GM12891 (cell line): Measurements from ENCODE around the gene YIF1A.

Source experiments
- DNase-seq: peaks from one replicate; pipeline ENCODE4 v3.0.0; 2011; ENCODE audit warnings: low spot score; ENCODE audit not compliant: insufficient read length
- FAIRE-seq: peaks from 2 replicates; lab custom pipeline; 2011; peaks lifted over from hg19 to GRCh38; lab: Jason Lieb, UNC
- PAX5 ChIP-seq: IDR thresholded peaks from 2 replicates; pipeline ENCODE4 v1.6.1; 2011; ENCODE audit warnings: low read length, moderate library complexity, mild to moderate bottlenecking; ENCODE audit not compliant: insufficient read depth, severe bottlenecking
- POLR2A ChIP-seq: IDR thresholded peaks from 2 replicates; pipeline ENCODE4 v1.6.1; 2011; ENCODE audit warnings: low read depth, low read length, control low read depth
- POLR2AphosphoS5 ChIP-seq: IDR thresholded peaks from 2 replicates; pipeline ENCODE4 v1.6.1; 2011; ENCODE audit warnings: low read depth, low read length, control low read depth
- POU2F2 ChIP-seq: IDR thresholded peaks from 2 replicates; pipeline ENCODE4 v1.6.1; 2011; ENCODE audit warnings: low read depth, mild to moderate bottlenecking, control low read depth, low read length, moderate library complexity
- SPI1 ChIP-seq: IDR thresholded peaks from 2 replicates; pipeline ENCODE4 v1.6.1; 2011; ENCODE audit warnings: low read depth, low read length, control low read depth
- TAF1 ChIP-seq: IDR thresholded peaks from 2 replicates; pipeline ENCODE4 v1.6.1; 2011; ENCODE audit warnings: low read depth, low read length, control low read depth

Gene YIF1A

DNA sequence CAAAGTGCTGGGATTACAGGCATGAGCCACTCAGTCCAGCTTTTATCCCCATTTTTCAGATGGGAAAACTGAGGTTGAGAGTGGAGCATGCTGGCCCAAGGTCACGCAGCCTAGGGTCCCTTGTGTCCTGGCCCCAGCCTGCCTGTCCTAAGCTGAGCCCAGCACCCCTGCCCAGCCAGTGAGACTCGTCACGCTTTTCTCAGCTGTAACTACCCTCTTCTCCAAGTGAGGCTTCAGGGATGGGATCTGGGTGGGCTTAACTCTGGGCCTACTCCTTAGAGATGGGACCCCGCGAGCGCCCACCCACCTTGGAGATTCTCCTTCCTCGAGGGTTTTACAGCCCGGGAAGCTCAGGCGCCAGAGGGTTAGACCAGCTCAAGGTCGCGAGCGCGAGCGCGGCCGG lies 2.4 kb upstream of the YIF1A start:
- no peak for DNase-seq
- TF ChIP-seq POLR2A (no peak), TAF1 (no peak), POU2F2 (no peak), POLR2AphosphoS5 (no peak), PAX5 (no peak), SPI1 (no peak)
- no peak for FAIRE-seq

DNA sequence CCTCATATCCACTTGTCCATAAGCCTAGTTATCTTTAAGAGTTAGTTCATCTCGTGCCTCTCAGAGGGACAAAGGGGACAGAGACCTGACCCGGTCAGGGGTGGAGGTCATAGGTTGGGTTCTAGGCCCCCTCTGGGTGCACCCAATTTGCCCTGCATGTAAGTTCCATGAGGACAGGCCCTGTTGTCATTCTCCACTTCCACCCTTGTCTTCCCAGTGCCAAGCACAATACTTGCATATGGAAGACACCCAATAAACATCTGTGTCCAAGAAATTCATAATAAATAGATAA lies 1.3 kb upstream of the YIF1A start:
- FAIRE-seq, result no peak
- no peak for DNase-seq
- TF ChIP-seq PAX5, result no peak
- no peak for TF ChIP-seq POLR2AphosphoS5
- TF ChIP-seq TAF1, result no peak
- no peak for TF ChIP-seq POU2F2
- no peak for TF ChIP-seq POLR2A
- no peak for TF ChIP-seq SPI1

DNA sequence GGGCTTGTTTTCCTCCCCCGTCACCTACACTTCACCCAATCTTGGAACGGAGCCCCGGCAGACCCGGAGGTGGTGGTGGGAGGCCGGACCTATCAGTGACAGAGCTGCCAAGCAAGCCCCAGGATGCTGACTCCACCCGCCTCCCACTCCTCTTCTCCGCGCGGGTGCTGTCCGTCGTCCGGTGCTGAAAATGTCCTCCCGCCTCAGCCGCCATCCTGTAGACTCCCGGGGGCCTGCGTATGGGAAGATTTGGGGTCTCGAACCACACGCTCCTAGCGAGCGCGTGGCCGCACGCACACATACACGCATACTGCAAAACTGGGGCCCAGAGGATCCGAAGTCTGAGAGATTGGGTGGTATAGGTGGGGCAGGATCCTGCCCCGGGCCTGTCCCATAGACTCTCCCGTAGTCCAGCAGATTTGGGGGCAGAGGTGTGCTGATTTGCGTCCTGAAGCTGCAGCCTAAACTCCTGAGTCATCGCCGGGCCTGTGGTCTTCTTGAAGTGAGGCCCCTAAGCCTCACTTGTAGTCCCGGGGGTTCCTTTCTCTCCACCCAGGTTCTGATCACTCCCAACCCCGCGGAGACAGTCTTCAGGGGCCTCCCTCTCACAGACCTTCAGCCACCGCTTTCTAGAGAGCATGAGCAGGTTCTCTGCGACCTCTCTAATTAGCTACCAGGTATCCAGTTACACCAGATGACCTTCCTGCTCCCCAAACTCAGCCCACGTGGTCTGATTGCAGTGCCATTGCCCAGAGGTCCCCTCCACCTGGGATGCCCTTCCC lies 796 bp upstream of the YIF1A start:
- no peak for TF ChIP-seq SPI1
- TF ChIP-seq POU2F2, result 0 out of 2 replicates have a peak, but pooled peaks have one; percentile 32
- no peak for FAIRE-seq
- peak; percentile 90 for DNase-seq

DNA sequence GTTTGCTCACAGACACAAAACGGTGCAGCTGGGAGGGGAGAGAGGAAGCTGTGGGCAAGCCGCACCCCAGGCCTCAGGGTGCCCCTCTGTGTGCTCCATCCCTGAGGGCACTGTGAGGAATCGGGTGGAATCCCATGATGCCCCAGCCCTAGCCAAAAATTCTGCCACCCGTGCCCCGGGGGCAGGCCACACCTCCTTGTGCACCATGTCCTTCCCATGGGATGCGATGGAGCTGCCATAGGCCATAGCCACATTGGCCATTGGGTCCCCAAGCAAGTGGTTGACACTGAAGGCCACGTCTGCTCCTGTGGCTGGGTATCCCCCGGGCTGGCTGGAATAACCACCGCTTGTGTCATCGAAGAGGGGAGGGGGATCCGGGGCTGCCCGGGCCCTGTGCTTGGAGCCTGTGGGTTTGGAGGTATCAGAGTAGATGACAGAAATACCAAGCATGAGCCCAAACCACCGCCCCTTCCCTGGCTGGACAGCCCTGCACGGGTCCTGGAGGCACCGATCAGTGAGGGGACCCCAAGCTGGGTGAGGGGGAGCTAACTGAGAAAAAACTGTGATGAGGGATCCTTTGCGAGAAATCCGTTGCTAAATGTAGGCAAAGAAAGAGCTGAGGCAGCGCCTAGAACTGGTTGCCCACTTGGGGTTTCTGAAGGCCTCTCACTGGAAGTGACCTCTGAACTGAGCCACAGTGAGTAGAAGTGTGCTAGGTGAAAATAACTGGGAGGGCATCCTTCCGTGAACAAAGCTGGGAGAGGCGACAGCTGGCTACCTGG lies 863 bp downstream of the YIF1A start:
- TF ChIP-seq PAX5 (no peak), POLR2AphosphoS5 (no peak), TAF1 (no peak), POU2F2 (no peak), POLR2A (0 out of 2 replicates have a peak, but pooled peaks have one; percentile 18), SPI1 (no peak)
- FAIRE-seq, result peak; percentile 76

DNA sequence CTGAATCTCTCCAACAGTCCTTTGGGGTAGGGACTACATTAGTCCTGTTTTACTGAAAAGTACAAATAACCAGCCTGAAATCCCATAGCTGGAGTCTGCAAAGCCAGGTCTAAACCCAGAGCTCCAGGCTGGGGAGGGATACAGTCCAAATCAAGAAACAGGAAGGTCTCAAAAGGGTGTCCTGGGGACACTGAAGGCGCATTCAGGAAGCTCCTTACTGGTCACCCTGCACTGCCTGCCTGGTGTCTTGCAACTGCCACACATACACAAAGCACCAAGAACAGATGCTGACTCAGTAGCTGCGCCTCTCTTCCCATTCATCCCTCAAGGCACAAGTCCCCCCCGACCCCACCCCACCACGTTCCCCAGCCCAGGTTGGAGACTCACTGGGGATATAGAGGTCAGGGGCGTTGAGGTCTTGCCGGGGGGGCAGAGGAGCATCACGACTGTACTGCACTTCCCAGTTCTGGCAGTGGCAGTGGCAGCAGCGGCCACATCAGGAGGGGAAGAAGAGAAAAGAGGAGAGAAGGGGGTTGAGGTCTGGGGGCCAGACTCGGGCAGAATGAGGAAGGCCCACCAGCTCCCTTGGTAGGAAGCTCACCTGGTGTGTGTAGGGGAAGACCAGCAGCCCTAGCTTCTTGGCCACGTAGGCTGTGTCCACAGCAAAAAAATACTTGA lies 1.6 kb downstream of the YIF1A start:
- TF ChIP-seq SPI1 (no peak), TAF1 (no peak), POLR2AphosphoS5 (no peak), PAX5 (no peak), POU2F2 (no peak), POLR2A (no peak)
- DNase-seq, result no peak
- FAIRE-seq, result no peak

More for the DNA sequence above, 863 bp downstream of the YIF1A start:
- no peak for DNase-seq

DNA sequence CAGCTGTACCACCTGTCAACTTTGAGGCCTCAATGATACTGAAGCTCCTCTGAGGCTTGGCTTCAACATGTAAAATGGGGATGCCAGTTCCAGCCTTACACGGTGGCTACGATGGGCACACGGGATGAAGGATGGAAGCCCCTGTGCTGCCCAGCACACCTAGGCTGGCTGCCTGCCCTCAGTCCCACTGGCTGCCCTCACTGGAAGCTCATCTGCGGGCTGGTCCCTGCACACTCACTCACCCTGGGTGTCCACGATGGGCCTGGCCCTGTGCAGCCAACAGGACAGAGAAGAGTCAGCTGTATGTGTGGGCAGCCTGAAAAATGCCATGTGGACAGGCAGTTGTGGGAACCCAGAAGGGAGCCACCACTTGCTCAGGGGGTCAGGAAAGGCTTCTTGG lies 2.2 kb downstream of the YIF1A start:
- TF ChIP-seq POU2F2, result no peak
- no peak for TF ChIP-seq PAX5
- TF ChIP-seq SPI1, result no peak
- TF ChIP-seq TAF1, result no peak
- no peak for TF ChIP-seq POLR2A
- TF ChIP-seq POLR2AphosphoS5, result no peak
- DNase-seq (no peak), FAIRE-seq (no peak)

DNA sequence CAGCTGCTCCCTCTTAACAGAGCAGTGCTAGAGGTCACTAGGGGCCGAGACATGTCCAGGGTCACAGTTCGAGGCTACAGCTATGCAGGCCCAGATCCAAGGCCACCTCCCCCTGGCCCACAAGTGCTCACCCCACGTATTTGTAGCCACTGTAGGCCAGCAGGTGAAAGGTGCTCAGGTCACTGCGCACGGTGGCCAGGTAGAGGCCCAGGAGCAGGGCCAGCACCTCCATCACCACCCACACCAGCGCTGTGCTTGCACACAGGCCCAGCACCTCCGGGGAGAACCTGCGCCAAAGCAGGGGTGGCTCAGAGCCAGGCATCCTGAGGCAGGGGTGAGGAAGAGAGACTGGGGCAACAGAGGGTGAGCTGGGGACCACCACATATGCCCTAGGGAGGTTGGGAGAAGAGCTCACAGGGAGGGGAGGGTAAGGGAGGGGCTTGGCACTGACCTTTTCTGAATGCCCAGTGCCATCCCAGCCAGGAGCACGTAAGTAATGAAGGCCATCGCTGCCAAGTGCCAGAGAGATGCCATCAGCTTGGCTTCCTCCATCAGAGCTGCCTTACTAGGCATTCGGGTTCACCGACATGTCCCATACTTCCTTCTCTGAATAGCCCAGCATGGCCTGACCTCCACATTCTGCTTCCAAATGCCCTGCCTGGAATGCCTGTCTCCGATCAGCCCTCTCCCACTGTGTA lies 3.5 kb downstream of the YIF1A start:
- DNase-seq (no peak), FAIRE-seq (no peak)
- TF ChIP-seq SPI1 (no peak), POLR2A (no peak), PAX5 (no peak), POLR2AphosphoS5 (no peak), POU2F2 (no peak)

DNA sequence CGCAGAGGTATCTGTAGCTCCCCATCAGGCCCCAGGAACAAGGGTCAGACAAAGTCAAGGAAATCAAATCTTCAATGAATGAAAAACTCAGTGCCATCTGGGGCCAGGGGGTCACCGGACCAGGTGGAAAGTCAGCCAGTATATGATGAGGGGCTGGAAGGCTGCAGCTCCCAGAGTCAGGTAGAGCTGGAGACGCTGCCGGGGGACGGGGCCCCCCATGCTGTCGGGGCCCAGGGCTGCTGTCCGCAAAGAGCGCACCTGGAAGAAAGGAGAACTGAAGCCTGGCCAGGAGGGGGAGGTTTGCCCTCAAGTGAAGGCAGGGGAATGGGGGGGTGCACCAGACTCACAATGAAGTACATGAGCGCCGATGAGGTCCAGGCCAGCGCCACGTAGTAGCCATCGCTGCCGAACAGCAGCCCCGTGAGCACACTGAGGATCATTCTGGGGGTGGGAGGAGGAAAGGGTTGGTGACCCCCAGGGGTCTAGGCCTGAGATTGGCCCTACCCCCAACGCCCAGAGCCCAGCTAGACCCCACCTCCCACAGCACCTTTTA lies 4.3 kb downstream of the YIF1A start:
- DNase-seq (no peak), FAIRE-seq (no peak)
- TF ChIP-seq TAF1, result no peak
- no peak for TF ChIP-seq POLR2AphosphoS5
- TF ChIP-seq SPI1, result no peak
- no peak for TF ChIP-seq POLR2A
- TF ChIP-seq PAX5, result no peak
- TF ChIP-seq POU2F2, result no peak
